HEK293 (cell line): ENCODE data around the gene AHRR.

Experiments
- CTCF ChIP-seq: fragments of 450-650 bp; formaldehyde crosslinking; IDR thresholded peaks from 2 replicates; pipeline ENCODE4 v1.5.1; 2016; ENCODE audit warnings: missing biosample characterization, missing genetic modification characterization
- OSR2 ChIP-seq: fragments of 450-650 bp; formaldehyde crosslinking; IDR thresholded peaks from 2 replicates; pipeline ENCODE4 v1.5.1; 2016; ENCODE audit warnings: missing biosample characterization, missing genetic modification characterization
- SP2 ChIP-seq: fragments of 450-650 bp; formaldehyde crosslinking; IDR thresholded peaks from 2 replicates; pipeline ENCODE4 v1.5.1; 2016; ENCODE audit warnings: missing biosample characterization, missing genetic modification characterization
- TSHZ1 ChIP-seq: fragments of 450-650 bp; formaldehyde crosslinking; IDR thresholded peaks from 2 replicates; pipeline ENCODE4 v1.5.1; 2016; ENCODE audit warnings: missing biosample characterization, missing genetic modification characterization, borderline replicate concordance
- YY1 ChIP-seq: fragments of 450-650 bp; formaldehyde crosslinking; IDR thresholded peaks from 2 replicates; pipeline ENCODE4 v1.5.1; 2018; ENCODE audit warnings: missing biosample characterization, missing genetic modification characterization
- ZNF138 ChIP-seq: fragments of 450-650 bp; formaldehyde crosslinking; IDR thresholded peaks from 2 replicates; pipeline ENCODE4 v1.5.1; 2016; ENCODE audit warnings: missing biosample characterization, missing genetic modification characterization, borderline replicate concordance
- ZNF266 ChIP-seq: fragments of 450-650 bp; formaldehyde crosslinking; IDR thresholded peaks from 2 replicates; pipeline ENCODE4 v1.5.1; 2016; ENCODE audit warnings: missing biosample characterization, missing genetic modification characterization, low read depth
- ZNF391 ChIP-seq: fragments of 450-650 bp; formaldehyde crosslinking; IDR thresholded peaks from 2 replicates; pipeline ENCODE4 v1.5.1; 2016; ENCODE audit warnings: low read depth, missing biosample characterization, missing genetic modification characterization, borderline replicate concordance
- ZNF658 ChIP-seq: fragments of 450-650 bp; formaldehyde crosslinking; IDR thresholded peaks from 2 replicates; pipeline ENCODE4; 2016; ENCODE audit warnings: missing biosample characterization, missing genetic modification characterization

DNA sequence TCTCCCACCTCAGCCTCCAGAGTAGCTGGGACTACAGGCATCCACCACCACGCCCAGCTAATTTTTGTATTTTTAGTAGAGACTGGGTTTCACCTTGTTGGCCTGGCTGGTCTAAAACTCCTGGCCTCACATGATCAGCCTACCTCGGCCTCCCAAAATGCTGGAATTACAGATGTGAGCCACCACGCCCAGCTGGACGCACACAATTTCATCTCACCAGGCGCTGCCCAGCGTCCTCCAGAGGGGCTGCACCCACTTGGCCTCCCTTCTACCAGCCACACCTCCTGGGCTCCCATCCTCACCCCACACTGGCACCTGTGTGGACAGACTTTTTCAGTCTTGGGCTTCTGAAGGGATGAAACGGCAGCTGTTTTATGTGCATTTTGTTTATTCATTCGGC is 117.7 kb downstream of the AHRR start:
- TF ChIP-seq SP2 (tag by site-specific recombination) (no peak), ZNF138 (no peak), YY1 (no peak), TSHZ1 (tag by site-specific recombination) (no peak), ZNF658 (tag by site-specific recombination) (no peak), CTCF (no peak), OSR2 (tag by site-specific recombination) (no peak), ZNF391 (tag by site-specific recombination) (no peak), ZNF266 (tag by site-specific recombination) (no peak)
